IPS-18a (cell line): ENCODE data around the gene CASK.

Experiments used
- H3K27ac ChIP-seq: one replicate; pipeline ENCODE4 v1.5.1; 2013; ENCODE audit warnings: low read length
- H3K27me3 ChIP-seq: one replicate; pipeline ENCODE4 v1.6.1; 2013; ENCODE audit warnings: mild to moderate bottlenecking, low read length; ENCODE audit not compliant: control insufficient read depth, insufficient read depth
- H3K36me3 ChIP-seq: one replicate; pipeline ENCODE4 v1.6.1; 2013; ENCODE audit warnings: low read depth, low read length; ENCODE audit not compliant: control insufficient read depth
- H3K4me1 ChIP-seq: one replicate; pipeline ENCODE4 v1.6.1; 2013; ENCODE audit warnings: low read depth, low read length; ENCODE audit not compliant: control insufficient read depth
- H3K4me3 ChIP-seq: one replicate; pipeline ENCODE4 v1.5.1; 2013; ENCODE audit warnings: low read length
- H3K9ac ChIP-seq: one replicate; pipeline ENCODE4 v1.6.1; 2013; ENCODE audit warnings: mild to moderate bottlenecking, low read length, moderate library complexity
- H3K9me3 ChIP-seq: one replicate; pipeline ENCODE4 v1.6.1; 2013; ENCODE audit warnings: low read depth, low read length; ENCODE audit not compliant: control insufficient read depth

Gene CASK

GRCh38 chrX:41590641-41591040 lies 332.7 kb downstream of the CASK start:
- Histone ChIP-seq H3K9me3 (peaks cover 21% of the 10 kb centered on the region), H3K36me3 (peaks cover 4% of the 10 kb centered on the region), H3K27ac (no peak overlapping the region), H3K9ac (no peak overlapping the region), H3K4me1 (peaks cover 9% of the 10 kb centered on the region), H3K27me3 (no peaks in the 10 kb centered on the region), H3K4me3 (no peak overlapping the region)

DNA sequence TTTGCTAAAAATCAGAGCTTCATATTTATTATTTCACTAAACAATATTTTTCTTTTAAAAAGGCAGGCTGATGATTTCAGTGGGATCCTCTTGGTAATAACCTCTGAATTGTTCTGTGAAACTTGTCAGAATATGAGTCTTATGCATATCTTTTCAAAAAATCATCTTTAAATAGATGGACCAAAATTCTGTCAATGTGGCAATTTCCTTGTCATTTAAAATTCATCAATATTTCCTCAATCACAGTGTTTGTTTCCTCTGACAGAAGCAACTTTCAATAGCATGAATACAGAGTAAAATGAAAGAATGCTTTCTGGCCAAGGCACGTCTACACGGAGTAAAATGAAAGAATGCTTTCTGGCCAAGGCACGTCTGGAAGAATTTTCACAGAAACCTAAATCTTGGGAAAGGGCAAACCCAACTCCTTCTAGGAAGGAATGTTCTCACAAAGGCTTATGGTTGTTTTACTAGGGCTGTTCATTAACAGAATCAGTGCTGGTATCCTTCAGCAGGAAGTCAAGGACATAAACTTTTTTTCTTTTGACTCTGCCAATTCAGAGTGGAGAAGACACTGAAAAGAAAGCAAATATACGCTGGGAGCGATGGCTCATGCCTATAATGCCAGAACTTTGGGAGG lies 333.6 kb downstream of the CASK start:
- no peaks in the 10 kb centered on the region for H3K27me3 ChIP-seq
- H3K9me3 ChIP-seq = peaks cover 21% of the 10 kb centered on the region
- H3K9ac ChIP-seq = no peak overlapping the region
- H3K4me1 ChIP-seq = peaks cover 9% of the 10 kb centered on the region
- H3K36me3 ChIP-seq = peaks cover 4% of the 10 kb centered on the region
- H3K27ac ChIP-seq = no peak overlapping the region
- no peak overlapping the region for H3K4me3 ChIP-seq

DNA sequence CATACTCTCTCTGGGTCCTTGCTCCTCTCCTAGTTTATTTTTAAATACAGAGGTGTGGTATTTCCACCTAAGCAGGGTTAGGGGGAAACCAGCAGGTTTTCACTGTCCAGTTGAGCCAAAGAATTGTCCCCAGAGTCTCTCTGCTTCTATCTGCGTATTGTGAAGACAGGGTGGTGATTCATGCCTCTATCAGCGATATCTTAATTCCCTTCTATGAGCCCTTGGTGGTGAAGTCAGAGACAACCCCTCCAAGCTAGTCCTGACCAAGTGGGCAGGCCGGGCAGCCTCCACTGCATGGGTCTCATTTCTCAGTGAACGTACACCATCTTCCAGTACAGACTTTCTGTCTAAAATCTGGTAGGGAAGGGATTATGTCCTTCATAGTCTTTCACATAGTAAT lies 335.1 kb downstream of the CASK start:
- Histone ChIP-seq H3K9me3 (peaks cover 17% of the 10 kb centered on the region), H3K9ac (no peak overlapping the region)

DNA sequence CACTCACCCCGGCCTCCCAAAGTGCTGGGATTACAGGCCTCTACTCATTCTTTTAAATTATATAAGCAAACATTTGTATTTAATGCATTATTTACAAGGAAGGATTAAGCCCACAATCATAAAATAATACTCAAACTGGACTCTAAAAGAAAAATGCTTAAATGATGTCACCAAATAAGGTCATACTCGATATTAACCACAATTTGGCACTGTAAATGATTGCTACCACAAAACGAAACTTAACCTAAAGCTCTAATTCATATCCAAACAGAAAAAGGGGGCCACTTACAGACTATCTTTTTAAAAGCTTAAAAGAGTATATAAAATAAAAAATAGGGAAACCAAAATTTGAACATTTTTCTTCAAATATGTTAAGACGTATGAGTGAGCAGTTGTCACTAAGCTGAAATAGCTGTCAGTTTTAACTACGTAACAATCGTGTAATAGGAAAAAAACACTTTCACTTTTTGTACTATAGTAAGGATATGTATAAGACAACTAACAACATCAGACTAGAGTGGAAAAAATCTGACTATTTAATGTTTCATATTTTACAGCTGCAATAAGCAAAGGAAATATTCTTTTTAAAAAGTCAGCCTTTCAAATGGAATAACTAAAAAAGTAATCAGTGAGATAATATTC lies 342.8 kb downstream of the CASK start:
- H3K9me3 ChIP-seq = peaks cover 6% of the 10 kb centered on the region
- H3K9ac ChIP-seq = no peak overlapping the region
- H3K4me1 ChIP-seq = no peaks in the 10 kb centered on the region
- H3K4me3 ChIP-seq = no peak overlapping the region
- peaks cover 6% of the 10 kb centered on the region for H3K36me3 ChIP-seq
- no peak overlapping the region for H3K27ac ChIP-seq
- no peaks in the 10 kb centered on the region for H3K27me3 ChIP-seq

More for the DNA sequence above, 335.1 kb downstream of the CASK start:
- Histone ChIP-seq H3K4me1 (peaks cover 9% of the 10 kb centered on the region), H3K27me3 (no peaks in the 10 kb centered on the region), H3K4me3 (no peak overlapping the region), H3K36me3 (peaks cover 4% of the 10 kb centered on the region), H3K27ac (no peak overlapping the region)

DNA sequence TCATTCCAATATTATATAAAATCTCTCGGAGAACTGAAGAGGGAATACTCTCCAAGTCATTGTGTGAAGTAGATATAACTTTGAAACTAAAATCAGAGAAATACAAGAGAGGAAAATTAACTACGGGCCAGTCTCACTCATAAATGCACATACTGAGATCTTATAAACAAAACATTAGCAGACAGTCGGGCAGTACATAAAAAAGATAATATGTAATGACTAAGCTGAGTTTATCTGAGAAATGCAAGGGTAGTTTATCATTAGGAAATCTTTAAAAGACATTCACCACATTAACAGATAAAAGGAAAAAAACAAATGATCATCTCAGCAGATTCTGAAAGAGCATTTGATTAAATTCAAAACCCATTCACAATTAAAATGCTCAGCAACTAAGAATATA lies 359.5 kb downstream of the CASK start:
- H3K36me3 ChIP-seq = no peaks in the 10 kb centered on the region
- H3K4me3 ChIP-seq = no peak overlapping the region
- no peak overlapping the region for H3K9ac ChIP-seq
- H3K4me1 ChIP-seq = no peaks in the 10 kb centered on the region
- no peak overlapping the region for H3K27ac ChIP-seq
- H3K27me3 ChIP-seq = no peaks in the 10 kb centered on the region
- H3K9me3 ChIP-seq = no peaks in the 10 kb centered on the region

- Histone ChIP-seq H3K9me3 (no peaks in the 10 kb centered on the region), H3K27me3 (no peaks in the 10 kb centered on the region), H3K9ac (no peak overlapping the region), H3K4me1 (no peaks in the 10 kb centered on the region), H3K36me3 (no peaks in the 10 kb centered on the region), H3K4me3 (no peak overlapping the region), H3K27ac (no peak overlapping the region)
Measured at GRCh38 chrX:41561045-41561444, 362.3 kb downstream of the CASK start.

DNA sequence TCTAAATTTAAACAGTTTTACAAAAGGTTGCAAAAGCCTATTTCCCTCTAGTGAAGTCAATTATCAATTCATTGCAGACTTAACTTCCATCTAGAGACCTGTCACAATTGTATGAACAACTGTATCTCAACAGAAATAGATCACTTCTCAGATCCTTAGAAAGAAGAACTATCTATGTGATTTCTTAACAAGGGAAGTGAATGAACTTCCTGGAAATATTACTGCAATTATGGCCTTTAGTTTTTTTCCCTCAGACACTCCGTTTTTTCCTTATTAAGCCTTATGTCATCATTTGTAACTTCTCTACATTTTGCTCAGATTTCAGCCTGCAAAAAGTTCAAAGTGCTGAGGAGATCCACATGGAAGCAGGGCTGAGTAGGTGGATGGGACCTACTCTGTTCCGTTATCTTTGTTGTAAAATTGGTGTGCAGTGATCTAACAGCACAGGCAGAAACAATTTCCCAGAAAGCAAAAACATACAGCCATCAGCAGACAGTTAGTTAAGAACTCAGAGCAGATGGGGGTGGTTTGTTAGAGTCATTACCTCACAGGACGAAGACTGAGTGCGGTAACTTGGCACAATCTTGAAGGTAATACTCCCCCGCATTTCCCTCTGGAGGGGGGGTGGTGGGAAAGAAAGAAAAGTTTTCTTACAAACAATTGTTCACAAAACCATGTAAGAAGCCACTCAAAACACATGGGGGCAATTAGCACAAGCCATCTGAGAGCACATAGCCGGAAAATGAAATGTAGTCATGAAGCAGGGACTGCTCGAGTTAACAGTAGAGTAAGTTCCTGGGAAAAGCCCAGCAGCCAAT lies 363.9 kb downstream of the CASK start:
- Histone ChIP-seq H3K4me3 (no peak overlapping the region), H3K4me1 (no peaks in the 10 kb centered on the region), H3K9ac (no peak overlapping the region), H3K9me3 (no peaks in the 10 kb centered on the region), H3K27ac (no peak overlapping the region), H3K27me3 (no peaks in the 10 kb centered on the region), H3K36me3 (no peaks in the 10 kb centered on the region)

DNA sequence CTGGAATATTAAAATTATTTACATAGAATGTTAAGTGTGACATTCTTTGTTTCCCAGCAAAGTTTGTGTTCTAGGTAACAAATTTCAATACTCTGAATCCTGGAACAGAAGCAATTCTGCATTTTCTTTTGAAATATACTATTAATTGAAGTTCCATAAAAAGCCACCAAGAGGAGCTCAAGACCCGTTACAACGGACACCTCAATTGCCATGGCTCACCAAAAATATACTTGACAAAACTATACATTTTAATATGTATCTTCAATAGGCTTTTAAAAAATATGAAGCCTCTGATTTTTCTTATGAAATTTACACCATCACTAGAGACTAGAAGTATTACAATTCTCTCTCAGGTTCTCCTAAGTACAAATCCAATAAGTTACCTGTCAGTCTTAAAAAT lies 364.8 kb downstream of the CASK start:
- Histone ChIP-seq H3K9ac (no peak overlapping the region), H3K4me3 (no peak overlapping the region), H3K36me3 (no peaks in the 10 kb centered on the region), H3K4me1 (no peaks in the 10 kb centered on the region), H3K27me3 (no peaks in the 10 kb centered on the region), H3K27ac (no peak overlapping the region), H3K9me3 (no peaks in the 10 kb centered on the region)

GRCh38 chrX:41556958-41557357 lies 366.4 kb downstream of the CASK start:
- no peaks in the 10 kb centered on the region for H3K36me3 ChIP-seq
- H3K9ac ChIP-seq = no peak overlapping the region
- no peaks in the 10 kb centered on the region for H3K27me3 ChIP-seq
- H3K27ac ChIP-seq = no peak overlapping the region
- H3K4me1 ChIP-seq = no peaks in the 10 kb centered on the region
- H3K9me3 ChIP-seq = peaks cover 7% of the 10 kb centered on the region
- H3K4me3 ChIP-seq = no peak overlapping the region

DNA sequence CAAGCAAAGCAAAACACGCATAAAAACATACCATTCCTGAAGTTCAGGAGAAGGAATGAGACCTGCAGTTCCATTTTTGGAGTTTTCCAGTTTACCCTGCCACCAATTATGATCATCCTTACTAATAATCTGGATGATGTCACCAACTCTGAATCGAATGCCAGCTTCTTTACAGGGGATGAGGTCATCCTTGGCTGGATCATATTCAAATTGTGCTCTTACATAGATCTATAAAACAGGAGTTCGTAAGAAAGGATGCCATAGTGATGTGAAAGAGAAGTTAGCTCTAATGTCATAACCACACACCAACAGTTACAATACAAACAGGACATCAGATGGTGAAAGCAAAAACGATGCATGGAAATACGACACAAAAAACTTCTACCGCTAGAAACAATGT lies 369.7 kb downstream of the CASK start:
- Histone ChIP-seq H3K36me3 (no peaks in the 10 kb centered on the region), H3K27ac (no peak overlapping the region), H3K9ac (no peak overlapping the region), H3K4me3 (no peak overlapping the region), H3K4me1 (no peaks in the 10 kb centered on the region), H3K27me3 (no peaks in the 10 kb centered on the region), H3K9me3 (peaks cover 11% of the 10 kb centered on the region)

DNA sequence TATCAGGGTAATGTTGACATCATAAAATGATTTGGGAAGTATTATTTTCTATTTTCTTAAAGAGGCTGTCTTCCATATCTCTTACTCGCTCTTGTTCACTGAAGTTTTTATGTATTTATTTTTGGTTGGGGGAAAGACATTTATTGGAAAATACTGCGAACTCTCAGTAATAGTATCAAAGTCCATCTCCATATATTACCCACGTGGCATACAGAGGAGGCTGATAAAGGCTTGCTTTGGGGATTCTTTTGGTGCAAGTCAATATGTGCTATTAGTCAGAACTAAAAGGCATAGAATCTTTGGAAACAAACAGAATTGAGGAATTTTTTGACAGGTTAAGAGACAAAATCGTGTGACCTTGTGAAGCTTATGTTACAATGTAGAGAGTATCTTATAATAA lies 374.9 kb downstream of the CASK start:
- Histone ChIP-seq H3K27me3 (no peaks in the 10 kb centered on the region), H3K9me3 (peaks cover 19% of the 10 kb centered on the region), H3K27ac (no peak overlapping the region), H3K4me1 (no peaks in the 10 kb centered on the region), H3K36me3 (no peaks in the 10 kb centered on the region), H3K9ac (no peak overlapping the region), H3K4me3 (no peak overlapping the region)
